Erythroblast (primary cell): Measurements from ENCODE around the gene BBLN.

Experiments
- GATA1 ChIP-seq: IDR thresholded peaks from 2 replicates; pipeline ENCODE4 v1.6.1; 2011; ENCODE audit warnings: low read depth, mild to moderate bottlenecking, control low read depth, low read length, moderate library complexity
- POLR2A ChIP-seq: IDR thresholded peaks from 2 replicates; pipeline ENCODE4 v1.6.1; 2011; ENCODE audit warnings: mild to moderate bottlenecking, low read length

DNA sequence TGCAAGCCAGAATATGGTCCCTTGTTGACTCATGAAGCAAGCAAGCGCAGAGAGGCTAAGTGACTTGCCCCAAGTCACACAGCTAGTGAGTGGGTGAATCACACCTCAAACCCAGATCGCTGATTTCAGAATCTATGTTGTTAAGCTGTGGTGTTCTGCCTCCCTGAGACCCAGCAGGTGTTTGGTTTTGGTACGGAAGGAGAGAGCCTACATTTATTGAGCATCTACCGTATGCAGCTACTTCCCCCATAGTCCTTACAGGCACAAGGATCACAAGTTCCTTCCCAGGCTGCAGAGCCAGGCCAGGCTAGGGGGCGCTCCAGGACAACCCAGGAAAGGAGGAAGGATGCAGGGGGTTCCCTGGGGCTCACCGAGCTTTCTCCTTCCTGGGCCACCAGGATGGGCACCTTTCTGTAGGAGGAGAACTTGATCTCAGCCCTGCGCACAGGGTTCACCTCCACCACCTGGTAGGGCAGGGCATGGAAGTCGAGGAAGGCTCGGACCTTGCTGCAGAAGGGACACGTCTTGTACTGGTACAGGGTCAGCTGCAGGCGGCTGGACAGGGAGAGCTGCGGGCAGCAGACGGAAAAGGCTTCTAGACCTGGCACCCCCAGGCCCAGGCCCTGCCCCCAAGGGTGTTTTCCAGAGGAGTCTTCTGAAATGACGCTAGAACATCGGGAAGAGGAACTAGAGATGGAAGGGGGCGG is 35.0 kb upstream of the BBLN start:
- no peak for TF ChIP-seq POLR2A
- TF ChIP-seq GATA1: no peak
